Mesendoderm (in vitro differentiated cells): Measurements from ENCODE around the gene SAMD4B. TPM values are rescaled to one million over a fixed set of nuclear protein-coding genes. Genes with fewer than 3 reads are reported as not detected.

Experiments used
- small RNA-seq: library from polyadenylated mRNA; stranded (forward); fragments of <200 nt; extraction: miRNeasy Mini kit (QIAGEN cat#:217004); gene quantifications from one replicate; pipeline ENCODE3, GENCODE V24; 2013; ENCODE audit not compliant: insufficient read depth

SAMD4B gene

Small RNA genes lying within 50 kb of the gene (small RNA-seq; reads per million reads assigned to genes)
- gene AC011445.2 = 1.6 reads per million
- gene MIR4530 = not detected
- gene RN7SL566P = not detected
